ENCODE data around the gene UXS1. TPM values are rescaled to one million over a fixed set of nuclear protein-coding genes. Genes with fewer than 3 reads are reported as not detected.

The UXS1 gene
- polyA plus RNA-seq, 1 of the 3 experiments (the other 2 are of a cell fraction): 55.9 TPM

- Histone ChIP-seq H3K36me3 (replicated peaks in 1 of 2; ENCODE audit: control insufficient read depth in 1 of 2, insufficient read depth in 2 of 2, low read length in 1 of 2) (no peaks in the 10 kb centered on the region), H3F3A (replicated peaks; ENCODE audit: insufficient read depth) (no peaks in the 10 kb centered on the region), H3K27ac (ENCODE audit: low read depth in 2 of 2, low read length in 1 of 2) (peak overlapping the region; percentile 42 to 79; a peak in 3 of 4 replicates), H3K27me3 (ENCODE audit: insufficient read depth) (no peaks in the 10 kb centered on the region), H2AFZ (ENCODE audit: low read depth) (peak overlapping the region; percentile 87), H3K9ac (peak overlapping the region; percentile 74), H3K4me1 (ENCODE audit: control insufficient read depth in 1 of 2, insufficient read depth in 2 of 2, low read depth in 1 of 2, low read length in 1 of 2) (peaks cover 0 to 9% of the 10 kb centered on the region in 2 experiments; a peak in 2 of 4 replicates), H4K20me1 (ENCODE audit: insufficient read depth) (no peaks in the 10 kb centered on the region), H3K4me2 (peak overlapping the region; percentile 92), H3K4me3 (ENCODE audit: low read depth in 2 of 2, low read length in 1 of 2) (peak overlapping the region; percentile 88 to 92), H3K9me2 (no peaks in the 10 kb centered on the region), H3K9me3 (no peaks in the 10 kb centered on the region), H3K79me2 (ENCODE audit: insufficient read depth) (peaks cover 37% of the 10 kb centered on the region)
- DNase-seq: no peak
- TF ChIP-seq SMC3 (IDR thresholded peaks at IDR 0.05; ENCODE audit: low read depth, low read length): no peak
- TF ChIP-seq FOXJ3 (CRISPR knock-in tag; IDR thresholded peaks at IDR 0.05): 0 out of 2 replicates have a peak, but pooled peaks have one; percentile 22
- 5% methylated on average over 4 of the region's 37 CpGs for WGBS (ENCODE audit: low lambda C conversion rate)
- POLR2A ChIA-PET: no interaction called here
- CTCF ChIA-PET: interaction anchor here (0.9 to 1.4 kb wide), 4 partner anchors 17 to 110 kb away, joined by 3 to 4 read pairs (median 4); no protein-coding TSS in a partner anchor
Measured at GRCh38 chr2:106193690-106193976, 468 bp downstream of the UXS1 start.

- POLR2A ChIA-PET: no interaction called here
- H3K27me3 ChIP-seq (ENCODE audit: insufficient read depth): no peaks in the 10 kb centered on the region
- peak overlapping the region; percentile 88 to 92 for H3K4me3 ChIP-seq (ENCODE audit: low read depth in 2 of 2, low read length in 1 of 2)
- H3K36me3 ChIP-seq (replicated peaks in 1 of 2; ENCODE audit: control insufficient read depth in 1 of 2, insufficient read depth in 2 of 2, low read length in 1 of 2): no peaks in the 10 kb centered on the region
- peak overlapping the region; percentile 74 for H3K9ac ChIP-seq
- peaks cover 0 to 9% of the 10 kb centered on the region in 2 experiments; a peak in 2 of 4 replicates for H3K4me1 ChIP-seq (ENCODE audit: control insufficient read depth in 1 of 2, insufficient read depth in 2 of 2, low read depth in 1 of 2, low read length in 1 of 2)
- H3K9me3 ChIP-seq: no peaks in the 10 kb centered on the region
- peak overlapping the region; percentile 42 to 79; a peak in 3 of 4 replicates for H3K27ac ChIP-seq (ENCODE audit: low read depth in 2 of 2, low read length in 1 of 2)
- H3K4me2 ChIP-seq: peak overlapping the region; percentile 92
- WGBS (ENCODE audit: low lambda C conversion rate): 2% methylated on average over 12 of the region's 30 CpGs
- peaks cover 43% of the 10 kb centered on the region for H3K79me2 ChIP-seq (ENCODE audit: insufficient read depth)
- CTCF ChIA-PET: interaction anchor here (0.9 to 1.4 kb wide), 6 partner anchors 16 to 390 kb away, joined by 3 to 6 read pairs (median 4); no protein-coding TSS in a partner anchor
- peak; percentile 11; the same call in 1 of the 2 replicates for TF ChIP-seq FOSL2 (IDR thresholded peaks at IDR 0.05; ENCODE audit: borderline replicate concordance, low read depth)
- no peak; the same call in 1 of the 2 replicates for TF ChIP-seq MAX (IDR thresholded peaks at IDR 0.05; ENCODE audit: low read depth)
- TF ChIP-seq MXI1 (IDR thresholded peaks at IDR 0.05; ENCODE audit: low read depth, low read length): peak; percentile 84
- TF ChIP-seq ZBTB33 (IDR thresholded peaks at IDR 0.05; ENCODE audit: borderline replicate concordance, low read depth): no peak
- TF ChIP-seq RCOR1 (IDR thresholded peaks at IDR 0.05; ENCODE audit: low read length): no peak
- no peak for TF ChIP-seq PBX3 (IDR thresholded peaks at IDR 0.05)
- TF ChIP-seq TCF12 (IDR thresholded peaks at IDR 0.05): 0 out of 2 replicates have a peak, but pooled peaks have one; percentile 13
- no peak for TF ChIP-seq NFIC (IDR thresholded peaks at IDR 0.05; ENCODE audit: borderline replicate concordance)
- no peaks in the 10 kb centered on the region for H4K20me1 ChIP-seq (ENCODE audit: insufficient read depth)
- H3F3A ChIP-seq (replicated peaks; ENCODE audit: insufficient read depth): no peaks in the 10 kb centered on the region
- DNase-seq: peak; percentile 70
- peak overlapping the region; percentile 87 for H2AFZ ChIP-seq (ENCODE audit: low read depth)
- H3K9me2 ChIP-seq: no peaks in the 10 kb centered on the region
Measured at GRCh38 chr2:106192752-106193689, 1.1 kb downstream of the UXS1 start.
